HFF-Myc (cell line): ENCODE data around the gene MAN1C1.

Source experiments
- DNase-seq: peaks from one replicate; pipeline ENCODE4 v3.0.0-alpha.2; 2011; ENCODE audit warnings: low read depth; ENCODE audit errors: extremely low read depth
- H3K4me3 ChIP-seq: replicated peaks from 2 replicates; pipeline ENCODE4 v1.5.1; 2011; ENCODE audit warnings: low read depth, mild to moderate bottlenecking, control low read depth, low read length
- CTCF ChIP-seq: IDR thresholded peaks from 2 replicates; pipeline ENCODE4 v1.5.1; 2012; ENCODE audit warnings: mild to moderate bottlenecking, low read depth, low read length, control low read depth; ENCODE audit errors: missing control alignments

Gene MAN1C1

GRCh38 chr1:25727635-25728286, 111.2 kb downstream of the MAN1C1 start:
- no peak for TF ChIP-seq CTCF
- DNase-seq, result no peak
- no peak overlapping the region for H3K4me3 ChIP-seq

- no peak overlapping the region for H3K4me3 ChIP-seq
- TF ChIP-seq CTCF, result no peak
- no peak for DNase-seq
Measured at GRCh38 chr1:25728301-25728935, 111.8 kb downstream of the MAN1C1 start.

GRCh38 chr1:25729045-25729444, 112.5 kb downstream of the MAN1C1 start:
- H3K4me3 ChIP-seq, result no peak overlapping the region
- no peak for TF ChIP-seq CTCF
- no peak for DNase-seq

- TF ChIP-seq CTCF, result no peak
- no peak for DNase-seq
Measured at GRCh38 chr1:25729790-25730644, 113.4 kb downstream of the MAN1C1 start.

GRCh38 chr1:25731148-25731547, 114.6 kb downstream of the MAN1C1 start:
- no peak overlapping the region for H3K4me3 ChIP-seq
- DNase-seq, result no peak
- TF ChIP-seq CTCF, result no peak

More at GRCh38 chr1:25729790-25730644, 113.4 kb downstream of the MAN1C1 start:
- no peak overlapping the region for H3K4me3 ChIP-seq

GRCh38 chr1:25731626-25732370, 115.2 kb downstream of the MAN1C1 start:
- H3K4me3 ChIP-seq, result no peak overlapping the region
- DNase-seq, result no peak
- TF ChIP-seq CTCF, result no peak
